K562 (cell line): Measurements from ENCODE around the gene EFS. TPM values are rescaled to one million over a fixed set of nuclear protein-coding genes. Genes with fewer than 3 reads are reported as not detected.

ENCODE experiments used
- CBX5 ChIP-seq: IDR thresholded peaks from 2 replicates; pipeline ENCODE4 v1.6.1; 2014; ENCODE audit warnings: low read depth, borderline replicate concordance
- CREB5 ChIP-seq: fragments of 250-450 bp; sonication (Bioruptor Pico); IDR thresholded peaks from 2 replicates; pipeline ENCODE4 v1.5.0; 2020; ENCODE audit warnings: mild to moderate bottlenecking
- E2F3 ChIP-seq: fragments of 250-450 bp; sonication (Bioruptor Pico); IDR thresholded peaks from 2 replicates; pipeline ENCODE4 v1.4.0; 2020; ENCODE audit warnings: mild to moderate bottlenecking
- HINFP ChIP-seq: fragments of 450-650 bp; conservative IDR thresholded peaks from 2 replicates; pipeline ENCODE4 v1.6.1; 2016; ENCODE audit warnings: missing genetic modification characterization, low read depth, mild to moderate bottlenecking, control low read depth, missing compliant biosample characterization
- MAX ChIP-seq: sonication (generic); formaldehyde crosslinking; IDR thresholded peaks from 2 replicates; pipeline ENCODE4 v1.9.0; 2022; ENCODE audit warnings: mild to moderate bottlenecking, missing genetic modification reagents
- NCOA4 ChIP-seq: fragments of 450-650 bp; IDR thresholded peaks from 2 replicates; pipeline ENCODE4 v1.6.1; 2018; ENCODE audit warnings: mild to moderate bottlenecking; ENCODE audit not compliant: partially characterized antibody
- NFIX ChIP-seq: fragments of 250-450 bp; sonication (Bioruptor Pico); IDR thresholded peaks from 2 replicates; pipeline ENCODE4 v1.4.0; 2020; ENCODE audit warnings: low read depth, mild to moderate bottlenecking, moderate library complexity
- SAFB ChIP-seq: fragments of 200-400 bp; formaldehyde crosslinking; IDR thresholded peaks from 2 replicates; pipeline ENCODE4 v1.6.1; 2017; ENCODE audit warnings: low read depth, low read length, borderline replicate concordance
- SRF ChIP-seq, 2 experiments: fragments of 250-450, 450-650 bp in 1 of 2; sonication (Bioruptor Pico) in 1 of 2; sonication (generic) in 1 of 2; formaldehyde crosslinking; IDR thresholded peaks; 2 replicates each; pipeline versions ENCODE4 v1.5.0 to v1.5.1; 2020 to 2022; ENCODE audit warnings: mild to moderate bottlenecking in 1 of 2, missing genetic modification reagents in 1 of 2
- TAF1 ChIP-seq: IDR thresholded peaks from 2 replicates; pipeline ENCODE4 v1.6.1; 2011; ENCODE audit warnings: mild to moderate bottlenecking, low read length, moderate library complexity; ENCODE audit not compliant: insufficient read depth, control insufficient read depth, severe bottlenecking; ENCODE audit errors: extremely low read depth
- ZFP91 ChIP-seq: sonication (generic); formaldehyde crosslinking; IDR thresholded peaks from 2 replicates; pipeline ENCODE4 v1.8.0; 2022; ENCODE audit warnings: mild to moderate bottlenecking, missing genetic modification reagents
- ZKSCAN1 ChIP-seq: fragments of 150-350 bp; IDR thresholded peaks from 2 replicates; pipeline ENCODE4 v1.6.1; 2016; ENCODE audit warnings: low read depth, low read length
- polyA plus RNA-seq, 8 experiments: library from polyadenylated mRNA; depleted of rRNA in 4 of 8; stranded (reverse) in 5 of 8; unstranded in 3 of 8; fragments of >200 nt; fragmentation: Nextera tagmentation in 2 of 8; fragmentation: Illumina TruSeq in 1 of 8; extraction: Ambion mirVana in 2 of 8; extraction: Trizol in 1 of 8; gene quantifications; 2 replicates each; pipeline versions ENCODE4 v1.2.1 to v1.2.3, GENCODE V29; 2011 to 2014; ENCODE audit warnings: inconsistent platforms in 1 of 8, missing spikeins in 1 of 8
- total RNA-seq, 7 experiments: library from RNA; depleted of rRNA in 6 of 7; stranded (reverse); fragments of >200 nt in 6 of 7; fragmentation: Illumina TruSeq in 2 of 7; extraction: Trizol in 2 of 7; gene quantifications; 2 replicates each; pipeline versions ENCODE4 v1.2.1 to v1.2.3, GENCODE V29; 2011 to 2021; ENCODE audit warnings: low replicate concordance in 1 of 7

Gene EFS
- total and polyA plus RNA-seq, 9 of the 15 experiments (the other 6 are each of a cell fraction or from before 2014, with no cell fraction given) = 0.01 to 0.03 TPM; not detected in 7

GRCh38 chr14:23362200-23362599 lies 2.8 kb downstream of the EFS start (continued):
- TF ChIP-seq HINFP (tag) = no peak
- no peak for TF ChIP-seq SAFB
- no peak for TF ChIP-seq TAF1
- no peak for TF ChIP-seq CBX5
- no peak for TF ChIP-seq MAX (CRISPR knock-in tag)
- TF ChIP-seq ZKSCAN1 = no peak
- TF ChIP-seq SRF (CRISPR knock-in tag; IDR thresholded peaks at IDR 0.05) = no peak
- TF ChIP-seq E2F3 (CRISPR knock-in tag) = no peak
- TF ChIP-seq NCOA4 = no peak
- TF ChIP-seq CREB5 (CRISPR knock-in tag) = no peak
- TF ChIP-seq NFIX = no peak
- no peak for TF ChIP-seq ZFP91 (CRISPR knock-in tag)
- TF ChIP-seq, all 486 proteins: peak for 3
